GM12875 (cell line): ENCODE data around the gene NAA38.

Source experiments
- H3K4me3 ChIP-seq: one replicate; pipeline ENCODE4 v1.5.1; 2011; ENCODE audit warnings: low read depth, low read length, control low read depth
- CTCF ChIP-seq: IDR thresholded peaks from 2 replicates; pipeline ENCODE4 v1.5.1; 2011; ENCODE audit warnings: low read depth, mild to moderate bottlenecking, control low read depth, inconsistent platforms, low read length, moderate library complexity, borderline replicate concordance; ENCODE audit not compliant: insufficient read depth

NAA38 gene

GRCh38 chr17:7856811-7857712 is at the start of gene NAA38:
TSS of gene NAA38 (minus strand) at chr17:7857559. CDS start at chr17:7857463, 96 bp downstream.
- TF ChIP-seq CTCF, result peak; percentile 54; the same call in 1 of the 2 replicates
- H3K4me3 ChIP-seq, result peak within 1 kb of the TSS; percentile 92

- TF ChIP-seq CTCF, result no peak
- H3K4me3 ChIP-seq, result no peak overlapping the region
Measured at GRCh38 chr17:7903154-7904103, 46.1 kb upstream of the NAA38 start.

- H3K4me3 ChIP-seq, result no peak overlapping the region
- TF ChIP-seq CTCF, result no peak
Measured at GRCh38 chr17:7897773-7898172, 40.4 kb upstream of the NAA38 start.

GRCh38 chr17:7897090-7897489 is 39.7 kb upstream of the NAA38 start:
- TF ChIP-seq CTCF, result no peak
- H3K4me3 ChIP-seq, result no peak overlapping the region

- TF ChIP-seq CTCF, result no peak
- H3K4me3 ChIP-seq, result no peak overlapping the region
Measured at GRCh38 chr17:7894866-7895265, 37.5 kb upstream of the NAA38 start.

GRCh38 chr17:7894226-7894625 is 36.9 kb upstream of the NAA38 start:
- no peak for TF ChIP-seq CTCF
- H3K4me3 ChIP-seq, result no peak overlapping the region
